HG02943 (cell line): Measurements from ENCODE around the gene GSKIP.
A peak's percentile ranks its signal among the peaks of the same experiment; 100 is the strongest.

Experiments
- ATAC-seq: cut with Tn5 transposase; IDR thresholded peaks from one replicate; pipeline ENCODE4 v1.9.1; 2021; ENCODE audit warnings: mild to moderate bottlenecking, low read depth, moderate library complexity; ENCODE audit not compliant: unreplicated experiment

GSKIP gene

DNA sequence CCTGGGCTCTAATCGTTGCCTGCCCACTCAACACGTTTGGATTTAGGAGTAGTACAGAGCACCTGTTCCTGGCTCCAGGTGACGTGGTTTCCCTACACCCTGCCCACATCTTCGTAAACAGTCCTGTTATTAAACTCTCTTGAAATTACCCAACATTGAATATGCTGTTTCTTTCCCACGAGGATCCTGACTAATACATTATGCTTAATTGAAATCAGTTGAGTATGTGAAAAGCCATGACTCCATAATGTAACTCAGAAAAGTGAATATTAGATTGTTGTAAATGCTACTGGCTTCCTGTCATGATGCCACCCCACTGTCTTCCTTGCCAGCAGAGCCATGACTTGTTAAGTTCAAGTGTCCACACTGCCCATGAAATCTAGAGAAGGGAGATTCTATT is 50.2 kb downstream of the GSKIP start:
- no peak for ATAC-seq

DNA sequence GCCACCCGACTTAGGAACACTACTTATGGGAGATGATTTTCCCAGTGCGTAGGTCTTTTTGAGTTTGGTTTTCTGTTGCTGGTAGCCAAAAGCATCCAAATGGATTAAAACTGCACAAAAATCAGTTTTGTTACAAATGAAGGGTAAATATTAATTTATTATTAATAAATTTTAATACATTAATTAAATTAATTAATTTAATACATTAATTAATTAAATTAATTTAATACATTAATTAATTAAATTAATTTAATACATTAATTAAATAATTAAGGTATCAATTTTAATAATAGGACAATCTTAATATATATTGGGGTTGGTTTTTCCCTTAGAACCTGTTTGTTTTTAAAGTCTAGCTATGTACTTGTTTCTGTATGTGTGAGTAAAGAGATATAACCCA is 52.2 kb downstream of the GSKIP start:
- no peak for ATAC-seq

DNA sequence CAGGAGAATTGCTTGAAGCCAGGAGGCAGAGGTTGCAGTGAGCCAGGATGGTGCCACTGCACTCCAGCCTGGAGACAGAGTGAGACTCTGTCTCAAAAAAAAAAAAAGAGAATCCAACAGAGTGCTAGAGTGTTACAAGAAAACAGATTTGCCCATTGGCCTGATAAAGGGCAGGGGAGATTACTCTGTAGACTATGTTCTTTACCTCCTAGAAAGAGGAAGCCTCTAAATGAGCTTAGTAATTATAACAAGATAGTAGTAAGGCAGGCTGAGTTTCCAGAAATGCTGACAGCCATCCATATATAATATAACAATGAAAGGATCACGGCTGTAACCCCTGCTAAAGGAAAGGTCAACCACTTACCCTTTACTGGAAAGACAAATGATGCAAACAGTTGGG is 53.0 kb downstream of the GSKIP start:
- ATAC-seq: no peak

DNA sequence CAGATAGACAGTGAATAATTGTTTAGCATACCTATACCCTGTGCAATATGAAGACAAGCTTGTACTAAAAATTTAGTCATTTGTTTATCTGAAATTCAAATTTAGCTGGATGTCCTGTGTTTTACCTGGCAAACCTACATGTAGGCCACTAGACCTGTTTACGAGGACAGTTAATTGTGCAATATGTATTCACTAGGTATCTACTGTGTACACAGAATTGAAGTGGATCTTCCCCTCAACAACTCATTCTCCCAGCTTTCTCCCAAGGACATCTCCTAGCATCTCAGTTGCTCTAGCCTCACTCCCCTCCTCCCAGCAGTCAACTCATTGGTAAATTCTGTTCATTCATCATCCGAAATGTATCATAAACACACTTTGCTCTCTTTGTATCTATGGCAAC is 53.9 kb downstream of the GSKIP start:
- ATAC-seq: no peak

DNA sequence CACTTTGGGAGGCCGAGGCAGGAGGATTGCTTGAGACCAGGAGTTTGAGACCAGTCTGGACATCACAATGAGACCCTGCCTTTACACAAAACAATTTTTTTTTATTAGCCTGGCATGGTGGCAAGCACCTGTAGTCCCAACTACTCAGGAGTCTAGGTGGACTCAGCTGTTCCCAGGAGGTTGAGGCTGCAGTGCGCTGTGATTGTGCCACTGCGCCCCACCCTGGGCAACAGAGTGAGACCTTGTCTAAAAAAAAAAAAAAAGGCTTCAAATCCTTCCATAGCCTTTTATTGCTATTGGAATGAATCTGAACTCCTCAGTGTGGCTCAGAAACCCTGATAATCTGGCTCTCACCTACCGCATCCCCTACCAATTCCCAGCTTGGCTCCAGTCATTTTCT is 54.7 kb downstream of the GSKIP start:
- no peak for ATAC-seq

DNA sequence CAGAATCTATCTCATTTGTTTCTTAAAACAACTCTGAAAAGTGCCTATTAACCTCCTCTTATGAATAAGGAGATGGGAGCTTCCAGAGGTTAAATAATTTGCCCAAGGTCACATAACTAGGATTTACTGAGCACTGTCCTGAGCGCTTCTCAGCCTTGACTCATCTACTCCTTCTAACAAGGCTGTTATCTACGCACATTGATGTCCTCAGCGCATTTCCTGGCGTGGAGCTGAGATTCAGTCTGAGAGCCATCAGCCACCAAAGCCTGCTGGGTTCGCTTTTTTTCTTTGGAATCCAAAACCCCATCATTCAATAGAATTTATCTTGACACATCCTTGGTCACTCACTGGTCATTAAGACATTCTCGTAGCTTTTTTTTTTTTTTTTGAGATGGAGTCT is 57.9 kb downstream of the GSKIP start:
- ATAC-seq: no peak

DNA sequence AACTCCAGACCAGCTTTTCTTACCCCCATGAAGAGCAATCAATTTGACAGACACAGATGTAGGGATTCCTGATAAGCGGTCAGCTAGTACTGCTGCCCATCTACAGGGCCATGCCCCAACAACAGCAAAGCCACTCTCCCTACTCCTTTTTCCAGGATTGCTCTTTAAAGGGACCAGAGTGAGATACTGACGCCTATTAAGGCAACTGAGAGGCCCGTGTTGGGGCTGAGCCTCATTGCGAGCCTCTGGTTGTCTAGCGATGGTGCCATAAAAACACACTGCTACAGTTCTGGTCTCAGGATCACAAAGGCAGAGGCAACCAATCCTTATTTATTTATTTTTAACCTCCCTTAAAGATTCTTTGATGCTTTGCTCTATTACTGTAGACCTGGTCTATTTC is 59.7 kb downstream of the GSKIP start:
- ATAC-seq: no peak

DNA sequence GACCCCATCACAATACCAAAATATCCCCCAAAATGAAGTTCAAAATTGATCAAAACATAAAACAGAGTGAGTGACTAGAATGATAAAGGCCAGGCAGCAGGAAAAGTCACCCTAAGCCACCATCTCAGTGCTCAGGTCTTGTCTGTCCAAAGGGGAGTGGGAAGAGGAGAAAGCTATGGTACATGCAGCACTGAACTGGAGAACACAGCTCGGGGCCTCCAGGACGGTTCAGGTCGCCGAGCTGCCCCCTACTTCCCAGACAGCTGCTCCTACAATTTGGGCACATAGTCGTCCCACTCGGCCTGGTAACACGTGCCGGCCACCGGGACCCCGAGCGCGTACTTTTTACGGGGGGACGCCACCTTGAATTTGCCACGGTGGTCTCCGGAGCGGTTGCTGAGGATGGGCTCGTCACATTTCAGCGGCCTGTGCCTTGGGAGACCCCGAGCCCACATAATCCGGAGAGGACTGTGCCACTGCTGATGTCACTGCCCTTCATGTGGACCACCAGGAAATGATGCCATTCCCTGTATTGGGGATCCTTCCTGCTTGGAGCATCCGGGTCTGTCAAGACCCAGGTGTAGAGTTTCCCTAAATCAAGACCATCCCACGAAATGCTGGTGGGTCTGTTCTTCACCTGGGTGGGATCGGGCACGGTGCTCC is 60.3 kb downstream of the GSKIP start:
- no peak for ATAC-seq

DNA sequence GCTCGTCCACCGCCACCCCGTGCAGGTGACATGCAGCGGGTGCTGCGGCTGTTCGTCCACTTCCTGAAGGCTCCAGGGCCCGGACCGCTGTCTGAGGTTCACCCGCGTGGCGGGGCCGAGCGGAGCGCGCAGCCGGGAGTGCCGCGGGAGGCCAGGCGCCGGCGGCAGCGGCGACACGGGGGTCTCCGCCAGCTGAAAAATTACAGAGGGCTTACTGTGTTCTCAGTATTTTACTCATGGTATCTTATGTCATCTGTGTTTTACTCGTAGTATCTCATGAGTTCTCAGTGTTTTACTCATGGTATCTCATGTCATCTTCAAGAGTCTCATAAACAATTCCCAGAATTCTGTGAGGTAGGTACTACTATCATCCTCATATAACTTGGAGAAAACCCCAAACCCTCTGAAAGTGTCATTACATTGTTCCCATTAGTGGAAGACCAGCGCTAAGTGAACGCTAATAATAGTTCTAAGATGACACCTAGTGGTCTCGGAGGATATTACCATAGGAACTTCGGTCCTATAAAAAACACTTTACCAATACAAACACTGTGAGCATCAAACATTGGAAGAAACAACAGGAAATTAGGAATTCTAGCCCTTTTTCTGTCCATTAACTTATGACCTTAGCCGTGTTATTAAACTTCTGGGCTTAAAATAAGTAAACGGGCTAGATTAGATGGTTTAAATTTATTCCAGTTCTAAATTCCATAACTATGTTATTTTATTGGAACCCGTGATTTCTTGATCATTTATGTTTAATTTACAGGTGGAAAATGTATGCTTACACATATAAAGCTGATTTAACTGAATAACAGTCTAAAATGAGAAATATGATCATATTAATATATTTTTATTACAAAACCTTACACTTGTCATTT is 61.0 kb downstream of the GSKIP start:
- ATAC-seq: peak; percentile 86

DNA sequence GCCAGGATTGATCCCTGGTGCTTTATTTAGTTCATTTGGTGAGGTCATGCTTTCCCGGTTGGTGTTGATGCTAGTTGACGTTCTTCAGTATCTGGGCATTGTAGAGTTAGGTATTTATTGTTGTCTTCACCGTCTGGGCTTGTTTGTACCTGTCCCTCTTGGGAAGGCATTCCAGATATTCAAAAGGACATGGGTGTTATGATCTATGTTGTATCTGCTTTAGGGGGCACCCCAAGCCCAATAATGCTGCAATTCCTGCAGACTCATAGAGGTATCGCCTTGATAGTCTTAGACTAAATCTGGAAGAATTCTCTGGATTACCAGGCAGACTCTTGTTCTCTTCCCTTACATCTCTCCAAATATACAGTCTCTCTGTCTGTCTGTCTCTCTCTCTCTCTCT is 70.7 kb downstream of the GSKIP start:
- no peak for ATAC-seq
